ENCODE measurements around the gene HCFC1.

The HCFC1 gene

DNA sequence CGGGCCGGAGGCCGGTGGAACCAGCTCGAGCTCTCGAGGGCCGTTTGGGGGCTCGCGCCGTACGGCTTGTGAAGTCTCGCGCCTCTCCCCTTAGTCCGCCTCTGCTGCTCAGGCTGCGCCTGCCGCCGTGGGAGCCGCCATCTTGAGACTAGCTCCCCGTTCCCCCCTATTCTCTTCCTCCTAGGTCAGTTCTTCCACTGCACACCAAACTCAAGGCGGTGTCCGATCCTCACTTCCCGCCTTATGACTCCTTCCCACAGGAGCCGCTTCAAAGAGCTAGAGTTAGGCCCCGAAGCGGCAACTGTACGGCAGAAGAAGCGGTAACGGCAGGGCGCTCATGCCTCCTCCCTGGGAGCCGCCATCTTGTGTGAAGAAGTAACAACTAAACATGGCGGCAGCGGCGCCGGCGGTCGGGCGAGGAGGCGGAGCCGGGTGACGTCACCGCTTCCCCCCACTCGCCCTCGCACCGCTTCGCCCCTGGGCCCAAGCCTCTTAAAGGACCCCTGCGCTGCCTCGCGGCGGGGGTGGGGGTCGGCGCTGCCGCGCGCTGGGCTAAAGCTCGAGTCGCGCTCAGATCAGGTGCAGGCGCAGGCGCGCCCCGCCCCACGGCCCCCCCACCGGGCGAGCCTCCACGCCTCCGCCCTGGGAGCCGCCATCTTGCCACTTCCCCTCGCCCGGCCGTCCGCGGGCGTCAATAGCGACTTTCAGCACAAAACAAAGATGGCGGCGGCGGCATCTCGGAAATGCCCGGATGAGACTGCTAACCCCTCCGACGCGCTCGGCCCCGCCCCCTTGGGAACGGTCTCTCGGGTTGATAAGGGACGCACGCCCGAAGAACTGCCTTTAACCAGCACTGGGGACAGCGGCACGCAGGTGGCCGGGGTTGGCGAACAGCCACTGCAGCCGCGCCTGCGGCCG lies at the start of gene HCFC1:
Gene HCFC1, minus strand, starts transcription at position 369 of the 918 bp plus-strand sequence. CDS start 978 bp downstream, outside the sequence.
- peak; percentile 84 for DNase-seq

DNA sequence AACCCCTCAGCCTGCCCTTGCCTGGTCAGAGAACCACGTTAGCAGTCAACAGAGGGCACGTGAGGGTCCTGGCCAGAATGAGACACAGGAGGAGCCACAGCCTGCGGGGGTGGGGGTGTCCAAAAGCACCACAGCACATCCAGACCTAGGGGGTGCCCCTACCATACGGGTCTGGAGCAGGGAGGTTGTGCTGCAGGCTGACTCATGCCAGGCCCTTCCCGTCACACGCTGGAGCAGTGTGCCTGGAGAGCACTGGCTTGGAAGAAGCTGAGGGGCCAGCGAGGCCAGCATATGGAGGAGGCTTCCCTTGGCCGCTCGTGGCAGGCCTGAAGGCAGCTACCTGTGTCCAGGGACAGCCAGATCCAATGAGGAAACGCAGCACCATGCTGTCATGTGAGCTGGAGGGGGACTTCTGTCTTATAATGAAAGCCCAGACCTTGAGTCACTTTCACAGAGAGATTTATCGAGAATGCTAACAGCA lies 49.6 kb upstream of the HCFC1 start:
- DNase-seq = no peak

DNA sequence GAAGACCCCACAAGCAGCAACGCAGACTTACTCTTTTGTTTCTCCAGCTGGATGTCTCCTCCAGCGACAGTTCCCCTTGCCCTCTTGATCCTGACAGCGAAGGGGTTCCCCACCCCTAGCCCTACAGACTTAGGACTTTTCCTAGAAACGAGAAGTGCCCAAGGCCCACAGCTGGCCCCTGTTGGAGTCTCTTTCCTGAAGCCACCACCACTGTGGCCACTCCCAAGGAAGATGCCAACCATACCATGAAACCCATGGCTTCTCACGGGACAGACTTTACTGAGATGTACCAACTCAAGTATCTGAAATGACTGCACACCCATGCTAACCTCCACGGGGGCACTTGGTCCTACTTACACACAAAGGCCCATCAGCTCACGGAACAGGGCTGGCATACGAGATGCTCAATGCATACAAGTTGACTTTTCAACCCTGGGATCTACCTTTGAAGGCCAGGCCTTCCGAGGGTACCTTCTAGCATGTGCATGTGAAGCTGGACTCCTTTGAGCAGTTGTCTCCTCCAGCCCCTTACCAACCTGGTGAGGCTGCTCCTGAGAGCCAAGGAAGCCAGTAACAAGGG lies 49.0 kb upstream of the HCFC1 start:
- no peak for DNase-seq

DNA sequence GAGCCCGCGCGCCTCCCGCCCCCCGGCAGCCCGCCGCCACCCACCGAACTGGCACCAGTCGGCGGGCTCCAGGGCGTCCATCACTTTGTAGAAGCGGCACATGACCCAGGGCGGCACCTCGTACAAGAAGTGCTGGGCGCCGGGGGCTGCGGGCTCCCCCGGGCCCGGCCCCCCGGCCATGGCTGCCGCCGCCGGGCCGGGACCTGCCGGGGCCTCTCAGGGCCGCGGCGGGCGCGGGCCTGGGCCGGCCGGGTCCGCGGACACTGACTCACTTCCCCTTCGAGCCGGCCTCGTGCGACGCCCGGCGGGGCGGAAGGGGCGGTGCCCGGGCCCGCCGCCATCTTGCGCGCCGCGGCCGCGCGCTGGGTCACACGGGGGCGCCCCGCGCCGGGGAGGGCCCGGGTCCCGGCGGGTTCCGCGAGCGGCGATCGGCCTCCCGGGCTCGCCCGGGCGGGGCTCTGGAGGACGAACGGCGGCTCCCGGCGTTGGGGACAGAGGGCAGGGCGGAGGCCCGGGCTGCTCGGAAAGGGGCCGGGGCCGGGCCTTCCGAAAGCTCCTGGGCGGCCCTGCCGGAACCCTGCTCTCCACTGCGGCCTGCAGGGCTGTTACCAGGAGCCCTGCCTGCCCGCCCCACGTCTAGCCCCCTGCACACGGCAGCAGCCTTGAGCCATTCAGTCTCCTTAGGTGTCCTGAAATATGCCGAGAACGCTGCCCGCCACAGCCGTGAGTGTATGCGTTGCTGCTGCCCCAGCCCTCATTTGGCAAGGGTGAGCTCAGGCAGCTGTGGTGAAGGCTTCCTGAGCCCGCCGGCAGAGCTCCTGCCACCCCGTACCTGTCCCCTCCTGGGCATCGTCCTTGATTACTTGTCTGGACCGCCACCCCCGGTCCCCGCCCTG lies 48.3 kb upstream of the HCFC1 start, which contains the start of gene IRAK1:
Gene IRAK1, minus strand, starts transcription at position 270 of the 896 bp plus-strand sequence. Its CDS starts 90 bp downstream, at position 180.
- peak; percentile 53 for DNase-seq

DNA sequence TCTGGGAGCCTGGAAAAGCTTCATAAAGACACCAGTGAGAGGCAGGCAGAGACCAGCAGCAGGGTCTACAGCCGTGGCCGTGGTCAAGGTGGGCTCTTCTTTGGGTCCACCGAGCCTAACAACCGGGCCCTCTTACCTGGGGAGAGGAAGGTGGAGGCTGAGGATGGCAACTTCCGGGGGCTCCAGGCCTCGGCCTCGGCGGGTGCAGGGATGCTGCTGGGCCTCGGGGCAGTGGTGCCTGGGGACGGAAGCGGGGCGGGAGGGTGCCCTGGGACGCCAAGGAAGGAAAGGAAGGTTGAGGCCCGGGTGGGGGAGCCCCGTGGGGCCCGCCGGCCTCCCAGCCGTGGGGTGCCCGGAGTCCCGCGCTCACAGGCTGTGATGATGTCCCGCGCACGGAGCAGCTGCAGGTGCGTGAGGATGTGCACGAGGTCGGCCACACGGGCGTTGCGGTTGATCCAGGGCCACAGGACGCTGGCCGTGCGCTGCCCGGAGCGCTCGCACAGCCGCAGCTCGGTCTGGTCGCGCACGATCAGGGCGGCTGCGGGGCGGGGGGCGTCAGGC lies 47.5 kb upstream of the HCFC1 start:
- peak; percentile 29 for DNase-seq

DNA sequence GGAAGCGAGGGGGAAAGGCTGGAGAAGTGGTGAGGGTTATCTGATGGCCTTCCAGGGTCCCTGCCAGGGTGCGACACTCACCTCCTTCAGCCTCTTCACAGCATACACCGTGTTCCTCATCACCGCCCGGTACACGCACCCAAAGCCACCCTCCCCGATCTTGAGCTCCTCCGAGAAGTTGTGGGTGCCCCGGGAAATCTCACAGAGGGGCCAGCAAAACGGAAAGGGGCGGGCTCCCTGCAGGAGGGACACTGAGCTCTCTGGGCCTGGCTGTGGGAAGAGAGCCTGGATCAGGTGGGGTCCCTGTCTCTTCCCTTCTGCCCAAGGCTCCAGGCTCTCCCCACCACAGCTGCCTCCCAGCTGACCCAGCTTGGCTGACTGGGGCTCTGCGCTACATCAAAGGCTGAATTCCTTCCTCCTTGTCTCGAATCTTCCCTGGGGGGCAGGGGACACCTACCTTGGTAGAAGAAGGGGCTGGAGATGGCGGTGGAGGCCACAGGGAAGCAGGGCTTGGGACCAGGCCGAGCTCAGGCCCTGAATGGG lies 47.0 kb upstream of the HCFC1 start:
- DNase-seq = no peak

DNA sequence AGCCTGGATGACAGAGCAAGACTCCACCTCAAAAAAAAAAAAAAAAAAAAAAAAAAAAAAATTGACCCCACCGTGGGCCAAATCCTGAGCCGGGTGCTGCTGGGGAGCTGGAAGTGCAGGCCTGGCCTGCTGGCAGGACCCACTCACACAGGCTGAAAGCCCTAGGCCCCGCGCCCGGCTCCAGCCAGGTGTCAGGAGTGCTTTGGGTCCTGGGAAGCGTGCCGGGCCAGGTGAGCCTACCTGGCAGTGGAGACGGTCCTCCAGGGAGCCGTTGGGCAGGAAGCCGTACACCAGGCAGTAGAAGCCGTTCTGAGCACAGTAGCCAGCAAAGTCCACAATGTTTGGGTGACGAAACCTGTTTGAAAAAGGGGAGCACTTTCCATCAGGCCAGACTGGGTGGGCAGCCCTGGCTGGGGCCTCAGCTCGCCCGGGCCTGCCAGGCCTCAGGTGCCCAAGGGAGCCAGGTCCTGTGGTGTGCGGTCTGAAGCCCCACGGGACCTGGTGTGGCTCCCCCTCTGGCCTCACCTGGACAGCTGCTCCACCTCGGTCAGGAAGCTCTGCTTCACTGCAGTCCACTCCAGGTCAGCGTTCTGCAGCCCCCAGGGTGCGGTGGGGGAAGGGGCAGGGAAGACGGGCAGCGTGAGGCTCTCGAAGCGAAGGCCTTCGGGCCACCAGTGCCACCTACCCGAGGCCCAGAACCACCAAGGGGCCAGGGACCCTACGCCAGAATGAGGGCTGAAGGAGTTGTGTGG lies 46.3 kb upstream of the HCFC1 start:
- no peak for DNase-seq

DNA sequence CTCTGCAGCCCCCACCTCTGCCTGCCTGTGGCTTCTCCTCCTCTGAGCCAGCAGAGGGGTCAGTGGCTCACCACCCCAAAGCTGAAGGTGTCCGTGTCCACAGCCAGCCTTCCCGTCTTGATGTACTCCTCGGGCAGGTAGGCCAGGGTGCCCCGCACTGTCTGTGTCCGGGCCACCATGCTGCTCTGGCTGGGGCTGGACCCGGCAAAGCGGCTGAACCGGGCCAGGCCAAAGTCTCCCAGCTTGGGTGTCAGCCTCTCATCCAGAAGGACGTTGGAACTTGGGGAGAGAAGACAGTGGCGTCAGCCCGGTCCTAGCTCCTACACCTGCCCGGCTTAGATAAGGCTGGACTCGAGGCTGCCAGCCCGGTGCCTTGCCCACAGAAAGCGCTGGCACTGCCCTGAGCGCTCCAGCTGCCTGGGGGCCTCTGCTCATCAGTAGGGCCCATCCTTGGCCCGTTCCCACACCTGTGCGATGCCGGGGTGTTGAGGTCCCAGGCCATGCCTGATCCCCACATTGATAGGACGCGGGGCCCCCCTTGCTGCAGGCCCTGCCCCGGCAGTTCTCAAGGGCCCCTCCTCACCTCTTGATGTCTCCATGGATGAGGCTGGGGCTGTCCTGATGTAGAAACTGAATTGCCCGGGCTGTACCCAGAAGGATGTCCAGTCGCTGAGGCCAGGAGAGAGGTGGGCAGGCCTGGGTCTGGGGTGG lies 44.9 kb upstream of the HCFC1 start:
- no peak for DNase-seq

DNA sequence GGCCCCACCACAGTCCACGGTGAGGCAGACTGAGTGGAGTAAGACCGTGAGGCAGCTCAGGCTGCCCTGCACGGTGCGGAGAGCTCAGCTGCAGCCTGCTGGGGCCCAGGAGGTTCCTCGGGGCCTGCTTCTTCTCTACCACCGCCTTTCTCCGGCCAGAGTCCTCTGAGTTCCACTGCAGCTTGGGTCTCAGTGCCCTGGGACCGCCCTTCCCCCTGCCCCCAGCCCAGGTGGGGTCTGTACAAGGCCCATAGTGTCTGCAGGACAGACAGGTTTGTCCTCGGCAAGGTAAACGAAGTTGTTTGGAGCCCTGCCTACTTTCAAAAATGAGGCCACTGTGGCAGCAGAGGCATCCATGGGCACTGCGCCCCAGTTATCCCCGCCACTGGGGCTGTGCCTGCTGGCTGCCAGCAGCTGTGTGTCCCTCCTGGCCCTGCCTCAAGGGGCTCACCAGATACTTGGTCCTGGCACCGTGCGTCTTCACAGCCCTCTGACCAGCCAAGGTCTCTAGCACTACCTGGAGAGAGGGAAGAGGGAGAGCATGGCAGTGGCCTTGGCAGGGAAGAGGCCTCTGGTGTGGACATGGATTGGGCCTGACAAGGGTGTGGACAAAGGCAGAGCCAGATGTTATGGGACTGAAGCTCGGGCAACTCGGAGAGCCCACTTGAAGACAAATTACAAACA lies 44.1 kb upstream of the HCFC1 start:
- no peak for DNase-seq

DNA sequence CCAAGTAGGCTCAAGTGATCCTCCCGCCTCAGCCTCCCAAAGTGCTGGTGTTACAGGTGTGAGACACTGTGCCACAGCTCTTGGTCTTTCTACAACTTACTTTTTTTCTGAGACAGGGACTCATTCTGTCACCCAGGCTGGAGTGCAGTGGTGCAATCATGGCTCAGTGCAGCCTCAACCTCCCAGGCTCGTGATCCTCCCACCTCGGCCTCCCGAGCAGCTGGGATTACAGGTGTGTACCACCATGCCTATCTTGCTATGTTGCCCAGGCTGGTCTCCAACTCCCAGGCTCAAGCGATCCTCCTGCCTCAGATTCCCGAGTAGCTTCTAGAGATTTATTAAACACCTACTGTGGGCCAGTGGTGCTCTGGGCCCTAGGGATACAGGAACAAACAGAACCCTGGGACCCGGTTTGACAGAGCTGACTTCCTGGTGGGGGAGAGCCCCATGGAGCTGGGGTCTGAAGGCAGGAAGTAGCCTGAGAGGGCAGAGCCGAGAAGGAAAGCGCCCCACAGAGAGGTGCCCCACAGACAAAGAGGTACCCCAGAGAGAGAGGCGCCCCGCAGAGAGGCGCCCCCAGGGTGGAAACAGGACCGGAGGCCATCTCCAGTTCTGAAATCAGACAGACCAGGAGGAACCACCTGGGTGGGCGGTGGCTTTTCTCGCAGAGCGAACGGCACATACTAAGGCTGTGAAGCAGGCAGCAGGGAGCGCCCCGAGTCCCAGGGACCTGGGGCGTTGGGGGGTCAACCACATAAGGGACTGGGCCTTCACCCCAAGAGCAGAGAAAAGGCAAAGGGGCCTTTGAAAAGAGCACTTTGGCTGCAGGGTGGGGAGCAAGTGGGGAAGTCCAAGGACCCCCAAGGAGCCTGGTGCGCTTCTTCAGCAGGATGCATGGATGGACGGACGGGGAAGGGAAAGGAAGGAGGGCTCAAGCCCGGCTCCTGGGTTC lies 43.1 kb upstream of the HCFC1 start:
- no peak for DNase-seq

DNA sequence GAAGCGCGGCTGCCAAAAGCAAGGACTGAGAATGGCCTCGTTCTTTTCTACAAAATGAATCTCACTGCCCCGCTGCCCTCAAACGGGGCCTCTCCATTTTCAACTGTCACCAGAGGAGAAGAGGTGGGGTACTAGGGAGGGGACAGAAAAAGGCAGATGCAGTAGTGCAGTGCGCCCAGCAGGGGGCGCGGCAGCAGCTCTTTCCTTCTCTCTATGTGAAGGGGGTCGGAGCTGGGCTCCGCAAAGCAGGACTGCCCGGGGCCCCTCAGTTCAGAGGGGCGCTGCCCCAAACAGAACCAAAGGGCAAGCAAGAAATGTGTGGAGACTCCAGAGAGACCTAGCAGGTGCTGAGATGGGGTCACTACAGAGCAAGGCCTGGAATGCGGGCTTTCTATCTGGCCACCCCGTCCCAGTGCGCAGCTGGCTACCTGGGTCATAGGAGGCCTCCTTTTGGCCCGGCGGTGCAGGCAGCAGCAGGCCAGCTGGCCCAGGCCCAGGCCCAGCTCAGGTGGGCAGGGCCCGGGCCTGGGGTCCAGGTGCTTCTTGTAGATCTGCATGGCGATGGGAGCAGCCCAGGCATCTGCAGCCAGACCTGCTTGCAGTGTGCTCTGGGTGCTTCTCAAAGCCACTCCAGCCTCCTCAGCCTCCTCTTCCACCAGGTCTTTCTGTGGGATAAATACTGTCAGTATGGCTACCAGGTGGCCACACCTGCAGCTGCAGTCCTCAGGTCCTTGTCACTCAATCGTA lies 42.2 kb upstream of the HCFC1 start:
- DNase-seq = peak; percentile 34

DNA sequence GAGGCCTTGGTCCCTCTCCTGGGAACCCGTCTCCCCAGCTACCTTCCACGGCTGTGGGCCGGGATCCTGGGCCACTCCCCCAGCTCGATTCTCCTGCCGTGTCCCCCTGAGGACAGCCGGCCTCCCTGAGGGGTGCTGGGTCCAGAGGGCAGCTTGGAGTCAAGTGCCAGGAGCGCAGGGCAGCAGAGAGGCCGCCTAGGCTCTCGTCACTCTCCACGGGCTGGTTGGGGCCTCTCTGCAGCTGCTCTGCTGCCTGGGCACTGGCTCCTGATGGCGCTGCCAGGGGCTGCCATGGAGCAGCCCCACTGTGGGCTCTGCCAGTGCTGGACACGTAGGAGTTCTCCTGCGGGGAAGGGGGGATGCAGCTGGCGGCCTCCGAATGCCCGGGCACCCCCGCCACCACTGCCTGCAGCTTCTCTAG lies 41.4 kb upstream of the HCFC1 start:
- DNase-seq = no peak

DNA sequence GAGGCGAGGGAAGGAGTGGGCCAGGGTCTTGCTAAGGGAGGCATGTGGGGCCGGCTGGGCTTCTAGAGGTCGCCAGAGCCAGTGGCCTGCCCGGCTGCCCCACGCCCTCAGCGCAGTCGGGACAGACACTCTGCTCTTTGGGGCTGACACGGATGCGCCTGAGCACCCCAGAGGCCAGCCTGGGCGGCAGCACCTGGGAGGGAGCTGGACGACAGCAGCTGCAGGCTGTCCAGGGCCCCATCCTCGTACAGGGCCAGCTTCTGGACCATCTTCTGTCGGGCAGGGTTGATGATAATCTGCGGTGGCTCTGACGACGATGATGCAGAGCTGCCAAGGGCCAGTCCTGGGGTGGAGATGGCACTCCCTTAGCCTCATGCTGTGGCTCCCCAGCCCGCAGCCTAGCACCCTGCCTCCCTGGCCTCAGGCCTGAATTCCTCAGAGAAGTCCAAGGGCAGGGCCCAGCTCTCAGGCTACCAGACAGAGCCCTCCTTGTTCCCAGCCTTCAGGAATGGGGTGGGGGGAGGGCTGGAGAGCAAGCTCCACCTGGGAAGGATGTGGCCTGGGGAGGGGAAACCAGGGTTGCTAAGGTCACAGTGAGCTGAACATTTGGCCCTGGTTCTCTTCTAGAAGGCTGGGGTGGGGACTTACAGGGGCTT lies 40.8 kb upstream of the HCFC1 start:
- no peak for DNase-seq

DNA sequence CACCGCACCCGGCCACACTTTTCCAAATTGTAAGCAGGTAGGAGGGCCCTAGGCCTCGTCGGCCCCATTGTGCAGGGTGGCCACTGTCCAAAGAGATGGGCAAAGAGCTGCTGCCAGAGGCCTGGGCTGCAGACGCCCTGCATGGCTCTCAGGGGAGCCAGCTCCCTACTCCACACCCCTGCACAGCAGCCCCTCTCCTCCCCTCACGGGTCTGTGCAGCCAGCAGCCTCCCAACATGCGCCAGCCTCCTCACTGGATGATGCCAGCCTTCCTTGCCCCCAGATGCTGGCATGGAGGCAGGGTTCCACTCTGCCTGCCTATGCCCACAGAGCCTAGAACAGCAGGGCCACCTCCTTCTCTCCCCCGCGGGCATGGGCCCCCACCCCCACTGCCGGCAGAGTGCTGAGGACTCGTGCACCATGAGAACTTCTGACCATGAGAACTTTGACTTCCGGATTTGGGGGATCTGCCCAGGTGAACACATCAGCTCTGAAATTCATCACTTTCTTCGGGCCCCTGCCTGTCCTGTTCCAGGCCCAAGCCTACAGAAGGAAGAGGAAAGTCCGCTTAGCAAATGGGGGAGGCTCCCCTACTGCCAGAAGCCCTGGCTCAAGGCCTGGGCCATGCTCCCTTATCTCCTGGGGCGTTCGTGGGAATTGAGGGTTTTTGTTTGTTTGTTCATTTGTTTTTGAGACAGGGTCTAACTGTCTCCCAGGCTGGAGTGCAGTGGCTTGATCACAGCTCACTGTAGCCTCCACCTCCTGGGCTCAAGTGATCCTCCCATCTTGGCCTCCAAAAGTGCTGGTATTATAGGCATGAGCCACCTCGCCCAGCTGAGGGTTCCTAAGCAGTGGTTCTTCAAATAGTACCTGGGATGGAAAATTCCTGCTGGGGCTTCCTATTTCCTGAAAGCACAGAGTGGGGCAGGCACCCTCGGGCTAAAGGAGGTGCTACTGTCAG lies 40.0 kb upstream of the HCFC1 start:
- DNase-seq = no peak

DNA sequence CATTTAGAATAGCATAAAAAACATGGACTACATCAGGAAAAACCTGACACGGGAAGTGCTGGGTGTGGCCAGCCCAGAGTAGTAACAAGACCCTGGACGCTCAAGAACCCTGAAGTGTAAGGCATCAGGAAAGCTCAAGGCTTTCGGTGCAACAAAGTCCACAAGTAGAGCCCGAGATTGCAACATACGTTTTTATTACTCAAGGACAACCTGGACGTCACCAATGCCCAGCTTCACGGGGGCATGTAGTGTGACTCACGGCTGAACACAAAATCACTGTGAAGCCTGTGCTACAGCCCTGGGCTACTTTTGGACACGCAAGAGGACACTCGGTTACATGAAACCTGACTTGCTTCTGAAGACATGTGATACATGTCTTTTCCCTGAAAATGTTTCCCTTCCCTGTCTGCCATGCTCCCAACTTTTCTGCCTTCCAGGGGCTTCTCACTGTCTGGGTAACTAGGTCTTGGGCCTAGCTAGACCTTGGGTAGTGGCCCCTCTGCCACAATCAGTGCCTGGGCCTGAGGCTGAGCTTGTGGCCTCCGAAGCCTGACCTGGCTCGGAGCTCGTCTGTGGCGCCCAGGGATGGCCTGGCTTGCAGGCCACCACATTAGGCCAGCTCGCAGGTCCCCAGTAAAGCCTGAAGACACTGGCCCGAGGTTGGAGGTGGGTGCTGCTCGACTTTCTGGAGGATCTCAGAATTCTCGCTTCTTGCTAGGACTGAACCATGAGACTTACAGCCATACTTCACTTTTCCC lies 38.9 kb upstream of the HCFC1 start:
- no peak for DNase-seq

DNA sequence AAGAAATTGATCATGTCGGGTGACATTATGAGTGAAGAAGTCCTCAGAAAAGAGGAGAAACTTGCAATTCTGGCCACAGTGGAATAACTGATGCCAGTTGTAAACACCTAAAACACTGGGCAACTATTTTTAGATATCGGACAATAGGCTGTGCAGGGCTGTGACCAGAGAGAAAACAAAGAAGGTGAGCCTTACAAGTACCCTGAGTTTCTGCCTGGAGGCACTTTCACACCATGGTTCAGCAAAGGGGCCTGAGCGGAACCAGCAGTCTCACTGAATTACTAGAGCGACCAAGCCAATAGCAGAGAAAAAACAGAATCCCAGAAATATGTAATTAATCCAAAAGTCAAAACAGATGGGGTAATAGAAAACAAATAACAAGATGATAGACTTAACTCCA lies 36.9 kb upstream of the HCFC1 start:
- no peak for DNase-seq
